NCI-H524 treated with DMSO at 0.1 percent for 48 hours (cell line): ENCODE data around the gene CLDN18.

Experiments used
- DNase-seq: peaks from one replicate; lab custom pipeline; 2025; lab: John Stamatoyannopoulos, UW

The CLDN18 gene

GRCh38 chr3:138062626-138063025 is 52.7 kb downstream of the CLDN18 start:
- no peak for DNase-seq

GRCh38 chr3:138063416-138063815 is 53.5 kb downstream of the CLDN18 start:
- no peak for DNase-seq

- no peak for DNase-seq
Measured at GRCh38 chr3:138065949-138066348, 56.0 kb downstream of the CLDN18 start.

GRCh38 chr3:138066383-138066782 is 56.4 kb downstream of the CLDN18 start:
- no peak for DNase-seq

- DNase-seq = no peak
Measured at GRCh38 chr3:138066972-138067371, 57.0 kb downstream of the CLDN18 start.

- DNase-seq = no peak
Measured at GRCh38 chr3:138068046-138068445, 58.1 kb downstream of the CLDN18 start.

- no peak for DNase-seq
Measured at GRCh38 chr3:138068579-138069174, 58.7 kb downstream of the CLDN18 start.

GRCh38 chr3:138070006-138070405 is 60.0 kb downstream of the CLDN18 start:
- no peak for DNase-seq

- no peak for DNase-seq
Measured at GRCh38 chr3:138072796-138073195, 62.8 kb downstream of the CLDN18 start.

GRCh38 chr3:138078096-138078495 is 68.1 kb downstream of the CLDN18 start:
- DNase-seq = no peak

GRCh38 chr3:138078901-138079344 is 69.0 kb downstream of the CLDN18 start:
- DNase-seq = no peak

GRCh38 chr3:138079901-138080300 is 69.9 kb downstream of the CLDN18 start:
- DNase-seq = no peak

- no peak for DNase-seq
Measured at GRCh38 chr3:138081371-138082084, 71.6 kb downstream of the CLDN18 start.

GRCh38 chr3:138082085-138082991 is 72.4 kb downstream of the CLDN18 start:
- DNase-seq = no peak

- no peak for DNase-seq
Measured at GRCh38 chr3:138082992-138083386, 73.0 kb downstream of the CLDN18 start.
